ELF-1 (cell line): Measurements from ENCODE around the gene STX11.
"Not testable (repeated sequence)": the region's sequence is repeated elsewhere in the genome, so short reads cannot be mapped to it uniquely, and the experiment has no call there.

Experiments used
- DNase-seq: peaks from one replicate; pipeline ENCODE4 v3.0.0-alpha.2; 2016; ENCODE audit warnings: low read depth, low spot score

Gene STX11

DNA sequence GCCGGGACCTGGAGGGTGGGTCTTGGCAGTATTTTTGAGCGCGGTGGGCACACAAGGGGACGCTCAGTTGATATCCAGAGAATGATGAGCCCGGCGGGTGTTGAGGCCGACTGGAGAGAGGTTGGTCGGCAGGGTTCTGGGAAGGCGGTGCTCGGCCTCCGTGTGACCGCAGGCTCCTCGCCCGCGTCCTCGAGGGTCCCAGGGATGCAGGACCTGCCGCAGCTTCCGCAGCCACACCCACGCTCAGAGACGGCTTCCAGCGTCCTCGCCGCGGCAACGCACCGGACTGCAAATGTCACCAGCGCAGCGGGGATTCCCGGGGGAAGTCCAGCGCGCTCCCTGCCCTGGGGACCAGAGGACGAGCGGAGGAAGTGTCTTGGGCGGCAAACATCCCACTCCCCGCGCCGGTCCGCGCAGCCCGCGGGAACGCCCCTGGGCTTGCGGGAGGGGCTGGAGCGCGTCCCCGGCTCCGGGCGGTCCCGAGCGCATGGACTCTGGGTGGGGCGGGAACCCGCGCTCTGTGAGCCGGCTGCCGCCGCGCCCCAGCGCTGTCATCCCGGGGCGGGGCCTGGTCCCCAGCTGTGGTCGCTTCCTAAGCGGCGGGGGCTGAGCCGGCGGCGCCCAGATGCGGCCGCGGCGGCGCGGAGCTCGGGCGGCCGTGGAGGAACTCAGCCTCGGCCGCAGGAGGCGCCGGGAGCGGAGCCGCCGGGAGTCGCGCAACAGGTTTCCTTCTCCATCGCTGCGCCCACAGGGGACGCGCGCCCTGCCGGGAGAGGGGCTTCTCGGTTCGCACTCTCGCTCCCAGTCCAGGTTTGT is at the start of gene STX11:
Gene STX11 (plus strand): TSS at position 624 of the 816 bp plus-strand sequence. CDS start 36,111 bp downstream, outside the sequence.
- DNase-seq = peak; percentile 62

DNA sequence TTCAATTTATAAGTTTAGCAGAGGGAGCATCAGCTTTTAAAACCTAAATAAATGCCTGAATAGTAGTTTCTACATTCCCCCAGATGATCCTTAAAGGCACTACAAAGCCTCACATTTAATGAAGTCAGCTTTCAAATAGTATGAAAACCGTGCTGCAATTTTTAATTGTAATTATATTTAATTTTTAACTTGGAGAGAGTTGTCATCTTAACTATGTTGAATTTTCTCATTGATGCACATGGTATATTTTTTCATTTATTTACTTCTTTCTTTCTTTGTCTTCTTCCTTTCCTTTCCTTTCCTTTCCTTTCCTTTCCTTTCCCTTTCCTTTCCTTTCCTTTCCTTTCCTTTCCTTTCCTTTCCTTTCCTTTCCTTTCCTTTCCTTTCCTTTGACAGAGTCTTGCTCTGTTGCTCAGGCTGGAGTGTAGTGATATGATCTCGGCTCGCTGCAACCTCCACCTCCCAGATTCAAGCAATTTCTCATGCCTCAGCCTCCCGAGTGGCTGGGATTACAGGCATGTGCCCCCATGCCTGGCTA is 47.2 kb upstream of the STX11 start:
- no peak for DNase-seq

DNA sequence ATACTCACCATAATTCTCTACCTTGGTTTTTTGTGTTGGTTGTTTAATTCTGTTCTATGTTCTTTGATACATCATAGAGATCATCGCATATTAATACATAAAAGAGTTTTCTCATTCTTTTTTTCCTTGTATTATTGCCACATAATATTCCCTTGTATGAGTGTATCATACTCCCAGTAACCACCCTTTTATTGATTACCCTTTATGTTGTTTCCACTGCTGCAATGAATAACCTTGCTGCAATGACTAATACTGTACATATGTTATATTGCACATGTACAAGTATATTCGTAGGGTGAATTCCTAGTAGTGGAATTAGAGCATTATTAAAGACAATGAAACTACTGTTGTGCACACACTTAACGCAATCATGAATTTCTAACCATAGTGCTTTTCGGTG is 45.8 kb upstream of the STX11 start:
- DNase-seq = no peak

DNA sequence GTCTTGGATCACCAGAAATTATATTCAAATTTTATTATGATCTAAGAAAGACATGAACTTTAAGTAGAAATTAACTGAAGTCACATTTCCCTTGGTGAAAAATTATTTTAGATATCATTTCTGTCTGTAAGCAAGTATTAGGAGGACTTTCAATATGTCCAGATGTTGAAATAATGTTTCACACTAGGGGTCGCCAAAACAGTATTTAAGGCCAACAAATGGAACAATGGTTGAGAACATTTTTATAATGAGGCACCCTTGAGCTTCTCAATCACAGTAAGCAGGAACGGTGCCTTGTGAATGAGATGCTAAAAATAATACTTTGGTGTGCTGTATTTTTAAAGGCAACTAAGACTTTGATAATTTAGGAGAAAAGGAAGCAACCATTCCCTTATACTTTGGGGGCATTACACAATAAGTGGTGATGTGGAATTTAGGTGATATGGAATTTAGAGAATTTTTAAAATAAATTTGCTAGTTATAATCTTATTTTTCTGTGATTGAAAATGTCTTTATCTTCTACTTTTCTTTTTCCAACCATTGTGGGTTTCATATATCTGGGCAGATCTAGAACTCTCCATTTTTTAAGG is 45.3 kb upstream of the STX11 start:
- no peak for DNase-seq

DNA sequence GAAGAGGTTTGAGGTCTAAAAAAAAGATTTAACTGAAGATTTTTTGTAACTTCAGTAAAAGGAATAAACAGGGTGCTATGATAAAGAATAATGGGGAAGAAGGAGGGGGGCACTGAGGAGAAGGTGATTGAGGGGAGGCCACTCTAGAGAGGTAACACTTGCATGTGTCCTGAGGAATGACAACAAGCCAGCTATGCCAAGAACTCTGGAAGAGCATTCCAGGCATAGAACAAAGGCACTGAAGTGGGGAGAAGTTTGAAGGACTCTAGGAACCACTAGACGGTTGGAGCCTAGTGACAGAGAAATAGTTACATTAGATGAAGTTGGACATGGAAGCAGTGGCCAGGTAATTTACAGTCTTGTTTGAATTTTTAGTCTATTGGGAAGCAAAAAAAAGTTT is 44.1 kb upstream of the STX11 start:
- no peak for DNase-seq

DNA sequence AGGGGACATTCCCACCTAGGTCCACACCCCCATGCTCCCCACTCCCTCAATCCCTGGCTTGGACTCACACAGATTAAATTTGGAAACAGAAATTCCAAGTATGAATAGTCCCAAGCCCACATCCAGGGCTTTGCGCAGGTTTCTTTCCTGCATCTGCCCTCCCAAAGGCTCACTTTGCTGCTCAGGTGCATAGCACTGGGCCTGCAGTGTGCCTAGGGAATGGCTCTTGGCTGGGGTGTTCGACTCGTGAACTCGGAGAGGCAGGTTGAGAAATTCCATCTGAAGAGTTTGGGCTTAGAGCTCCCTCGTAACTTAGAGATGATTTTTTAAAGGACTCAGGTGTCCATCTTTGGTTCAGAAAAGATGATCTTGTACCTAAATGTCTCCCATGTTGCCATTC is 40.1 kb upstream of the STX11 start:
- DNase-seq = no peak

DNA sequence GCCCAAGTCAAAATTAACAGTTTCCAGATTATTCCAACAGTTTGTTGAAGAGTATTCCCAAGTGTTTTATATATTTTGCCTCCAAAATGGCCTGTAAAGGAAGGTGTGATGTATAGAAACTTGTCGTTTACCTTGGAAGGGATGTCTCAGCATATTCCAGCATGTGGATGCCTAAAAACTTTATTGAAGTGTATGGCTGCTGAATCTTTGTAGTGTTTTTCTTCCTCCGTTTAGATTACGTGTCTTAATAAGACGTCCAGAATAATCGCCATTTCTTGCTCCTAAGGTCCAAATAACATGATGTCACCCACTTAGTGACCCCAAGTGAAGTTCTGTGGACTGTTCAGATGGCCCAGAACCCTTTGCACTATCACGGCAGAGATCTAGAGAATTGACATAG is 37.0 kb upstream of the STX11 start:
- no peak for DNase-seq

DNA sequence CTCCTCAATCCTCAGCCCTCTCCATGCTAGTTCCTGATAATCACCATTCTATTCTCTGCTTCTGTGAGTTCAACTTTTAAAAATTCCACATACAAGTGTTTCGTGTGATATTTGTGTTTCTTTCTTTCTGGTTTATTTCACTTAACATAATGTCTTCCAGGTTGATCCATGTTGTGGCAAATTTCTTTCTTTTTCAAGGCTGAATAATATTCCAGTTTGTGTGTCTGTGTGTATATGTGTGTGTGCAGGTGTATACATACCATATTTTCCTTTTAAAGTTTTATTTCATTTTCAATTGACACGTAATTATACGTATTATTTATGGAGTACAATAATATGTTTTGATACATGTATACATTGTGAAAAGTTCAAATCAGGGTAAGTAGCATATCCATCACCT is 35.1 kb upstream of the STX11 start:
- DNase-seq = no peak

DNA sequence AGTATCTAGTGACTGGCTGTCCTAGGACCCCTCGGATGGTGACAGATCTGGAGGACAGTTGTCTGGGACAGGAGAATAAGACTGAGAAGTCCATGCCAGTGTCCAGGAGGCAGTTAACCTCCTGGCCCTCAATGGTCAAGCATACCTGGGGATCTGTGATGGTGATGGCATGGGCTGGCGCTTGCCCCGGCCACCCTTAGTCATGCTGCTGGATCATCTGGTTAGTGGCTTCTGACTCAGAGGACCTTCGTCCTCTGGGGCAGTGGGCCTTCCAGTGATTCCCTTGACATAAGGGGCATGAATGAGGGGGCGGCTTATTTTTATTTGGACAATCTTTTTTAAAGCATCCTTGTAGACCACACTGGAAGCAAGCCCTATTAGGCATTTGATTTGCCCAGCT is 30.9 kb upstream of the STX11 start:
- no peak for DNase-seq

DNA sequence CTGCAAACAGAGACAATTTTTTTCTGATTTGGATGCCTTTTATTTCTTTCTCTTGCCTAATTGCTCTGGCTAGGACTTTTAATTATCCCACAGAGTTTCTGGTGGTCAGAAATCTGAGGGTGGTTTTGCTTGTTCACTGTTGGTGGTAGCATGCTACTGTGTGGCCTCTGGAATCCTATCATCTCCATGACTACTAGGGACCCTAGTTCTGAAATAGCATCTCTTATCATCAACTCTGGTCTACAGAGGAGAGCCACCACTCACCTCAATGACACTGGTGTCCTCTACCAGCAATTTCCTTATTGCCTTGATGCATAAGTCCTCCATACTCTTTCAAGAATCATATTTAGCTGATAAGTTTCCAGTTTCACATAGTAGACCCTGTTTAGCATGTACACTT is 27.5 kb upstream of the STX11 start:
- DNase-seq = no peak

DNA sequence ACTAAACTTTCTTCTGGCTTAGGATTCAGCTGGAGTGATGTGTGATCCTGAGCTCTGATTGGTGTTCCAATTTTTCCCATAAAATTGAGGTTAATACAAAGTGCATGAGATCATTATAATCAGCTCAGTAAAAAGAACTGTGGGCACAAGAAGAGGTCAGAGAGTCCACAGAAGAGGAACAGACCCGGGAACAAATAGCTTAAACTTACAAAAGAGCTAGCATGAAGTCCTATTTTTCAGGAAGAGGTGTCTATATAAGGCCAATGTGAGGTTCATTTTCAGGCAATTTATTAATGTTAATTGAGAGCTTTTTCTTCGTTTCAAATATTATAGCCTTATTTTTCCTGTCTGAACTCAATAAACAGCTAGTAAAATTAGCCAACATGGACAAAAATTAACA is 26.9 kb upstream of the STX11 start:
- no peak for DNase-seq

DNA sequence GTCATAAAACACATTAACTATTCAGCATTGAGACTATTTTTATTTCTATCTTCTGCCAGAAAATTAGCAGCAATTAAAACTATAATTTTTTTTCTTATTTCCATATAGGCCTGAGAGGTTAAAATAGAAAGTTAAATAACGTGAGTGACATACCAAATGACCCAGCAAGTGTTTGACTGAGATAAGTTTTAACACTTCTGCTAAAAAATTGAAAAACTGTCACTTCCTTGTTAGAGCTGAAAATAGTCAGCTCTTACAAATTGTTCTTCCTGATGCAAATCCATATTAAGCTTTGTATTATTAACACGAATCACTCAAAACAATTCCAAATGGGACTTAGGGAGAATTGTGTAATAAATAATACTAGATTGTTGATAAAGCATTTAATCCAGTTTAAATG is 26.5 kb upstream of the STX11 start:
- DNase-seq = no peak

DNA sequence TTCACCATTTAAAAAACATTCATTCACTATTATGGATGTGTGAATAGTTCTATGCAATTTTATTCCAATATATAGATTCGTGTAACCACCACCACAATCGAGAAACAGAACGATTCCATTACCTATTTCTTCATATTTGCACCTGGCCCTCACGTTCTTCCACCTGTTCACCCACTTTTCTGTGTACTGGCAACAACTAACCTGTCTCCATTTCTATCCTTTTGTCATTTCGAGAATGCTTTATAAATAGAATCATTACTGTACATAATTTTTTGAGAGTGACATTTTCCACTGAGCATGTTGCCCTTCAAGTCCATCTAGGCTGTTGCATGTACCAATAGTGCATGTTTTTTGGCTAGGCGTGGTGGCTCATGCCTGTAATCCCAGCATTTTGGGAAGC is 23.2 kb upstream of the STX11 start:
- no peak for DNase-seq

DNA sequence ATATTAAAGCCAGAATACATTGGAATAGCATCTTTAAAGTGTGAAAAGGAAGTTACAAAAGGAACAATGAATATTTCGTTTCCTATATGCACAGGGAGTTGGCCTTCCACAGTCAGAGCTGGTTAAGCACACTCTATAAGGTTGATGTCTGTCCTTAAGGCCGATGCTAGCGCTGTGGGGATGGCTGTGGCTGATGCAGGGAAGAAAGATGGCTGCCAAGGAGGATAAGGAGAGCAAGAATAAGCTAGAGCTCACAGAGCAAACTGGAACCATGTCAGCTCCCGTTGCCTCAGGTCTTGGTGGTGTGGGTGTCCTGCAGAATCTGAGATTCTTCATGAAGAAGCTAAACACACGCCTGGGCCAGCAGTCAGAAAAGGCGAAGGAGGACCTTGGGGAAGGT is 20.8 kb upstream of the STX11 start:
- no peak for DNase-seq

DNA sequence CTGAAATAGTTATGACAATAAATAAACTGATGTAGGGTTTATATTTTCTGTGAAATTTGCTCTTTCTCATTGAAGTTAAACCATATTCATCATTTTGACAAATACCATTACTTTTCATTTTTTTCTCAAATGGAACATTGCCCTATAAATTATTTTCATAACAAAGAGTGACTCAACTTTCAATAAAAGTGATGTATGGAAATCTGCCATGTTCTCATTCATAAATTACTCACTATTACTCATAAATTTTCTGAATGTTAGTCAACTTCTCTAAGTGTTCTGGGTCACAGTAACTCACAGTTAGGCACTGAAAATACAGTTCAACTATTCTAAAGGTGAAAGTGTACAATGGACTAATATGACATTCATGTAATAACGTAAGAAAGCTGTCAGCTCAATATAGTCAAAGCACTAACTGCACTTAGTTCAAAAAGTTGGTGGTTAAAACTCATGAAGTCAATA is 19.0 kb upstream of the STX11 start:
- no peak for DNase-seq

DNA sequence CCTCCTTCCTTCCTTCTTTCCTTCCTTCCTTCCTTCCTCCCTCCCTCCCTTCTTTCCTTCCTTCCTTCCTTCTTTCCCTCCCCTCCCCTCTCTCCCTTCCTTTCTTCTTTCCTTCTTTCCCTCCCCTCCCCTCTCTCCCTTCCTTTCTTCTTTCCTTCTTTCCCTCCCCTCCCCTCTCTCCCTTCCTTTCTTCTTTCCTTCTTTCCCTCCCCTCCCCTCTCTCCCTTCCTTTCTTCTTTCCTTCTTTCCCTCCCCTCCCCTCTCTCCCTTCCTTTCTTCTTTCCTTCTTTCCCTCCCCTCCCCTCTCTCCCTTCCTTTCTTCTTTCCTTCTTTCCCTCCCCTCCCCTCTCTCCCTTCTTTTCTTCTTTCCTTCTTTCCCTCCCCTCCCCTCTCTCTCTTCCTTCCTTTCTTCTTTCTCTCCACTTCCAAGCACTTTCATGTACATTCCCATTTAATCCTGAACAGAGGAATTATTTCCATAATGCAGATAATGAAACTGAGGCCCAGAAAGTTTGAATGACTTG is 18.1 kb upstream of the STX11 start:
- not testable (repeated sequence) for DNase-seq

DNA sequence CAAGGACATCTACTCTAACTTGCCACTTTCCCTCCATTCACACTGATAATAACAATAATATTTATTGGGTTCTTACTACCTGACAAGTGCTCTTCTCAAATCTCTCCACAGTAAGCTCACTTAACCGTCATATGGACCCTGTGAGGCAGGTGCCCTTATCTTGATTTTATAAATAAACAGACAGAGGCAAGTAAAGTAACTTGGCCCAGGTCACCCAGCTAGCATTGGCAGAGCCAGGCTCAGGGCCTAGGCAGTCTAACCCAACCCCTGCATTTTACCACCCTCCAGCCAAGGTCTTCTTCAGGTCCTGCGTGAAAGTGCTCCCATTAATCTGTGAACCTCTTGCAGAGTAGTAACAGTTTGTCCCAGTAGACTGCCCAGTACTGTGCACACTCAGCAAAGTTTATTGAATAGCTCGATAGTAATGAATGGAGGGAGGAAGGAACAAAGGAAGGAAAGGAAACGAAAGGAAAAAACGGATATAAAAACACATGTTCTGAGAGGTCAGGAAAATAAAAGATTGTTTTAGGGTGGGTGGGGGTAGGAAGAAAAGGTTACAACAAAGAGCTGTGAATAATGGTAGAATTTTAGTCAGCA is 17.0 kb upstream of the STX11 start:
- DNase-seq = no peak

DNA sequence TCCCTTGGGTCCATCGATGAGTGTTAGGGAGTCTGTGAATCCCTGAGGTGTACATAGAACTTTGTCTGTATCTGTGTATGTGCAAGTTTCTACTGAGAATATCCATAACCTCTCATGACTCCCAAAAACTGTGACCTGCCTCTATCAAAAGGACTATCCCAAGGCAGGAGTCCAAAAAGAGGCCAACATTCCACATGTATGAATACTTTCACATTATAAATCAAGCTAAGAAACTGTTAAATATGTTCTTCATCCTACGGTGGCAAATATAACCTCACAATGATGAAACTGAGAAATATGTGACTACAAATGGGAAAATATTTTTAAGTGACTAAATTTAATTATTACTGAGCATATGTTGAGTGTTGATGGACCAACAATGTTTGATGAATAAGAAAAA is 16.1 kb upstream of the STX11 start:
- no peak for DNase-seq

DNA sequence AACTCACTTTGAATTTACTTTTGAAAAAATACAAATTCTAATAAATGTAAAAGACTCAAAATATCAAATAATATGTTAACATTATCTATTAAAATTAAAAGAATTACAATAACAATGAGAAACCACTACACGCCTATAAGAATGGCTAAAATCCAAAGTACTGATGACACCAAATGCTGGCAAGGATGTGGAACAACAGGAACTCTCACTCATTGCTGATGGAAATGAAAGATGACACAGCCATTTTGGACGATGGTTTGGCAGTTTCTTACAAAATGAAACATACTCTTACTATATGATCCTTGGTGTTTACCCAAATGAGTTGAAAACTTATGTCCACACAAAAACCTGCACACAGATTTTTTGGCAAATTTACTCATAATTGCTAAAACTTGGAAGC is 15.6 kb upstream of the STX11 start:
- no peak for DNase-seq

DNA sequence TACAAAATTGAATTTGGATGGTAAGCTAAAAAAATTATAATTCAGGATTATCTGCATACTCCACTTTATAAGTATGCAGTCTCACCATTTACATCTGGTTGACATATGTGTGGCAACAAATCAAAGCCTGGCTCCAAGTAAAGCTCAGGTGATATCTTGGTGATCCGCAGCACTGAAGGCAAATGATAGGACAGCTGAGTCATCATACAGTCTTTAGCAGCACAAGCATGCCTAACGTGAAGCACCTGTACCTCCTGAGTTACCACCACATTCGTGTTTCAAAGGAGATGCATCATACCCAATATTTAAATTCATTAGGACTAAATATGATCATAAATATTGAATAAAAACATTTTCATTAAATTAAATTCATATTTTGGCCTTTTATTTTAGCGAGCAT is 11.8 kb upstream of the STX11 start:
- DNase-seq = no peak

DNA sequence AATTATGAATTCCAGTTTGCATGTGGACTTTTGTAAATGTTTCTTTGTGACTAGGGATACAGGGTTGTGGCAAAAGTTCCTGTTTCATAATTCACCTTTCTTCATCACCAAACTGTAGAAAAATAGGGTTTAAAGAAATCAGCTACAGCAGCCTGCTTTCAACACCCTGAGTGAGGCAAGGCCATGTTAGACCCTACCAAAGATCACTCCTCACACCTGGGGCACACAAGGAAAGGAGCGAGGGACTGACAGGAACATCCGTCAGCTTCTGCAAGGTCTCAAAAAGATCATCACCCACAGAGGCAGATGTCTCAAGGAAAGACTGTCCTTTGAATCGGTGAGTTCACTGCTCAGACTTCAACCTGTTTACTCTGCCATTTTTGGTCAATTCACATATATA is 10.5 kb upstream of the STX11 start:
- no peak for DNase-seq

DNA sequence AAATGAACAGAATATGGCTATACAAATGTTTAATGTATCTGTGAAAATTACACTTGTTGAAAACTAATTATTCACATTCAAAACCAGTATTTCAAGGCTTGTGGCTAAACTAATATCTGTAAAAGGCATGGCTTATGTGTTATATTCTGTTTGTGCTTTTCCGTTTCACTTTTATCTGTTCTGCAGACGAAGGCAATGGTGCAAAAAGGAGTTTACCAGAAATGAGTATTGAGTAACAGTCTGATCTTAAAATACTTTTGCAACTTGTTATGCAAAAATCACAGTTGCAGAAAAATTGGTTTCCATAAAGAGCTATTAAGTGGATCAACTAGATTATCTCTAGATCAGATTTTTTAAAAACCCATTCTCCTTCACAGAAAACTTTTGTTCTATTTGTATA is 9.4 kb upstream of the STX11 start:
- DNase-seq = no peak

DNA sequence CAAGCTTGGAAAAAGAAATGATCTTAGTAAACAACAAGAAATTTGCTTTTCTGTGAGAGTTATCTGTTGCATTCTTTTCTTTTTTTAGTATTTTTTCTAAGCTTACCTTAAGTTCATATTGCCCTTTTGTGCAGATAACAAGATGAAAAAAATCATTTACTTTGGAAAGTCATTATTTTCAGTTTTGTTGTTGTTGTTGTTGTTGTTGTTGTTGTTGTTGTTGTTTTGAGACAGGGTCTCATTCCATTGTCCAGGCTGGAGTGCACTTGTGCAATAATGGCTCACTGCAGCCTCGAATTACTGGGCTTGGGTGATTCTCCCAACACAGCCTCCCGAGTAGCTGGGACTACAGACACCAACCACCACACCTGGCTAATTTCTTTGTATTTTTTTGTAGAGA is 8.8 kb upstream of the STX11 start:
- no peak for DNase-seq
